Raji (cell line): ENCODE measurements around the gene LINGO1.

Source experiments
- POLR2A ChIP-seq: IDR thresholded peaks from 2 replicates; pipeline ENCODE4 v1.6.1; 2011; ENCODE audit warnings: low read depth, low read length, control low read depth; ENCODE audit not compliant: insufficient read depth

Gene LINGO1

GRCh38 chr15:77565378-77565915 is 67.3 kb downstream of the LINGO1 start:
- no peak for TF ChIP-seq POLR2A

DNA sequence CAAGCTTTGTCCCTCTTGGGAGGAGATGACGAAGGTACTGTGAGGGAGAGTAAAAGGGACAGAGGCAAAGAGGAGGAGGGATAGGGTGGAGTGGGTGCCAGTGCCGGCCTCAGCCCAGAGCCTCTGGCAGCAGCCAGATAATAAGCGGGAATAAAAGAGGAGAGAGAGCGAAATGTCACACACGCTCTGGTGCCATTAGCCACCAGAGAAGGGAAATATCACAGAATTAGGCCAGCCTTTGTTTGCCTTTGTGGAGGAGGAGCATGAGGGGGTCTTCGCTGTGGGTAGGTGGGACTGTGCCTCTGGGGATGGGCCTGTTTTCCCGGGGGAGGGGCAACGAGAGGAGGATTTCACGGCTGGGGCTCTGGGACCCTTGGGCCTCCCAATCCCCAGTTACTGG is 67.8 kb downstream of the LINGO1 start:
- no peak for TF ChIP-seq POLR2A

GRCh38 chr15:77564341-77564740 is 68.4 kb downstream of the LINGO1 start:
- no peak for TF ChIP-seq POLR2A

- TF ChIP-seq POLR2A: no peak
Measured at GRCh38 chr15:77563623-77564156, 69.0 kb downstream of the LINGO1 start.
